SKM-1 treated with dmso at 0.1 percent for 144 hours (cell line): Measurements from ENCODE around the gene PPP1R12A.
"Not testable (repeated sequence)": the region's sequence is repeated elsewhere in the genome, so short reads cannot be mapped to it uniquely, and the experiment has no call there.

Experiments
- DNase-seq: peaks from one replicate; lab custom pipeline; 2025; ENCODE audit not compliant: unreplicated experiment; lab: John Stamatoyannopoulos, UW

The PPP1R12A gene

DNA sequence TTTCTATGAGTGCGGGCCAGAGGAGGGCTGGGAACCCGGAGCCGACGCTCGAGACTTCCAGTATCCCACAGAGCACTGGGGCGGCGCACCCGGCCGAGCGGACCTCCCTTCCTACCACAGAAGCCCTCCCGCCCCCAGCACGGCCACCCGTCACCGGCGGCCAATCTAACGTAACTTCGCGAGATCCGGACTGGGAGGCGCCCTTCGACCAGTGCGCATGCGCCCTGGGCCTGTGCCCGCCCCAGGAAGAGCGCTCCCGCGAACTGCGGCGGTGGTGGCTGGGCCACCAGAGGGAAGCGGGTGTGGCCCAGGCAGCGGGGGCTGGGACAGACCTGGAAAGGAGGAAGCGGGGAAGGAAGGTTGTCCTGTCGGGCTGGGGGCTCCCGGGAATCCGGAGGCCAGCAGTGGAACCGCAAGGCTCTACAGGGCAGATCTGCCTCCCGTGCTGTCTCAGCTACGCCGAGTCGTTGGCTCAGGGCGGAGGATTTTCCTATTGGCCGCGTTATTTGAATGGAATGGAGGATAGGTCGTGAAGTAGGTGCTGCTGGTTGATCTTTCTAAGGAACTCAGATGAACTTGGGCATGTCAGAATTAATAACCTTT lies at the start of gene PPP1R12A:
Gene PPP1R12A (minus strand): TSS at position 77 of the 603 bp plus-strand sequence. CDS start 166 bp downstream, outside the sequence.
- peak; percentile 68 for DNase-seq

DNA sequence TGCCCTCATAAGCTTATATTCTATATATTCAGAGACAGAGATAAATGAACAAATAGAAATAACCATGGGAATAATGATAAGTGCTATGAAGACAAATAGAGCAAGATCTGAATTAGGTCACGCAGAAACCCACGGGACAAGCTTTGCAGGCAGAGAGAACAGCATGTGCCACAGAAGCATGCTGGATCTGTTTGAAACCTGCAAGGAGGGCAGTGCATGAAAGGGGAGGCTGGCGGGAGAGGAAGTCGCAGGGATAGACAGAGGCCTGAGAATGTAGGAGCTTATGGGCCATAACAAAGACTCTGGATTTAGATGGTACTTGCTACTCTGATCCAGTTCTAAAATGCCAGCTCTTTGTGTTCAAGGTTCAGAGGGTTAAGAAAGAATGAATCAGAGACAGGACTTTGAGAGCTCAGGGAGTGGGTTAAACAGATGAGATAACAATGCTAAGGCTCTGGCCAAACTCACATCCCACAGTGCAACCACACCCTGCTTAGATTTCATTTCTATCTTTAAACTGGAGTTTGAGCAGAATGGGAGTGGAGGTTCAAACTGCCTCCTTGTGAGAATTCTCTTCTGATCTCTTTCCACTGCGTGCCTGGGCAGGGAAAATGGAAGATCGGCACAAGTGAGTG lies 49.2 kb upstream of the PPP1R12A start:
- DNase-seq: no peak

DNA sequence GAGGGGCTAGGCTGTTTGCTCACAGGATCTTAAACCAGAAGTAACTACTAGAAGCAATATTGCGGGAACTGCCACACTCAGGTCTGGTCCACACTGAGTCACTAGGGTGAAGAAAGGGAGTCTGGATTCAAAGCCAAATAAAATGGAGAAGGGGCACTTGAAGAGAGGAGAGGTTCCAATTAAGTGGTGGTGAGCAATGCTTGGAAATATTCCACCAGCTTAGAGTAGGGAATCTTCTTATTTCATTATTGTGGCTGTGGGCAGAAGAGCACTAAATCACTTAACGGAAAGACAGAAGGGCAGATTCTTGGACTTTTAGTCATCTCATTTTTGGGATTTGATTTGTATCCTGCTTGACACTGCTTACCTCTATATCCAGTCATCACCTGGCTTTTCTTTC lies 48.6 kb upstream of the PPP1R12A start:
- no peak for DNase-seq

DNA sequence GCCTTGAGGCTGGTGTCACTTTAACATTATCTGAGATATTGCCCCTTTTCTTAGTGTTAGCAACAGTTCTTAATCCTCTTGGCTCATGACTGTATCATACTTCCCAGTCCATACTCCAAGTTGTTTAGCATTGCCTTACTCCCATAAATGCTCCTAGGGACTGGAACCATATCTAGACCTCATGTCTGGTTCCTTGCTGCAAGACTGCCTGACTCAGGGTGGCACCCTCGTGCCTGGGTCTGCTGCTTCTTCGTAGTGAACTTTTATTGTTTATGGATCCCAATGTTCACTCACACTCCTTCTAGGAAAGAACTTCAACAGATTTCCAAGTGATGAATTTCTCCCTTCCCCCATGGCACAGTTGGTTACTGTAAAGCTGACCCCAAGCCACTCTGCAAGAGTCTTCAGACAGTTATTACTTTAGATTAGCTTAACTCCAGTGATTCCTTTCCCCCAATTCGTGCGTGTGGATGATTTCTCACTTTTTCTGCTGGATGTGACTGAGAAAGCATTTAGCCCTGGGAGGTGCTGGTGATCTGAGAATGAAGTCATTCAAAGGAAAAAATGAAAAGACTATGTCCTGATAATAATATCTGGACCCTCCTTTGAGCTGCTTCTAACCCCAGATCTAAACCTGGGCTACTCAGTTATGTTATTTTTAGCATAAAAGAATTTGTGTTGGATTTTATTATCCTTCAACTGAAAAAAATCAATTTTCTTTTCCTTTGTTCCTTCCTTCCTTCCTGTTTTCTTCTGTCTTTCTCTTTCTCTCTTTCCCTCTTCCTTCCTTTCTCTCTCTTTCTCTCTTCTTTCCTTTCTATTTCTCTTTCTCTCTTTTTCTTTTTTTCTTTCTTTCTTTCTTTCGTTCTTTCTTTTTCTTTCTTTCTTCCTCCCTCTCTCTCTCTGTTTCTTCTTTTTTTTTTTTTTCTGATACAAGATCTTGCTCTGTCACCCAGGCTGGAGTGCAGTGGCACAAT lies 47.5 kb upstream of the PPP1R12A start:
- DNase-seq: no peak

DNA sequence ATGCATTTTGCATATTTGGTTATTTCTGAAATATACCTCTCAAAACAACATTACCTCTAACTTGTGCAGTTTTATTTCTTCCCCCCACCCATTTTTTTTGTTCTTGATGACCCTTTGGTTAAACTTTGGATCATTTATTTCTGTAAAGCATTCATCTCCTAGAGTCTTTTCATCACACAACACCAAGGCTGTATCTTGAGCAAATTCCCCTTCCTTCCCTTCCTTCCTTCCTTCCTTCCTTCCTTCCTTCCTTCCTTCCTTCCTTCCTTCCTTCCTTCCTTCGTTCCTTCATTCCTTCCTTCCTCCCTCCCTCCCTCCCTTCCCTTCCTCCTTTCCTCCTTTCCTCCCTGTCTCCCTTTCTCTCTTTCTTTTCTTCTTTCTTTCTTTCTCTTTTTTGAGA lies 43.8 kb upstream of the PPP1R12A start:
- no peak for DNase-seq

DNA sequence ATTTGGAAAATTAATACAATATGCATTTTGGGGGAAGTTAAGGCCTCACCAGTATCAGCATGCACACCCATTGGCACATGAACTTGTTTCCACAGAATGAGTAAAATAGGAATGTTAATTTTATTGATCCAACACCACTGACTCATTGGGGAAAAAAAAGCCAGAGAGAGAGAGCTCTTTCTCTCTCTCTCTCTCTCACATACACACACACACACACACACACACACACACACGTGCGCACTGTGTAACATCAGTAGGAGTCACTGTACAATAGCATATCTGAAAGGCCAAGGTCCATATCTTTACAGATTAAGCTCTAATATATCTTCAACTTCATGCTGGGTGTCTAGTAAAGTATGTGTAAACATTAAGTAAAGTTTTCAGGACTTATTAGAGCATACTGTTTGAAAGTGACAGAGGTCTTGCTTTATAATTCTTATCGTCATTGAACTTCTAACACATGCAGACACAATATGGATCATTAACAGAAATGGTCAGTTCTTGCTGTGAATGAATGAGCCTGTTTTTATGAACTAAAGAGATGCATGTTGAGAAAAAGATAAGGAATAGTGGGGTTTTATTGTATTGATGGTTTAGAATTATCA lies 43.1 kb upstream of the PPP1R12A start:
- DNase-seq: not testable (repeated sequence)

DNA sequence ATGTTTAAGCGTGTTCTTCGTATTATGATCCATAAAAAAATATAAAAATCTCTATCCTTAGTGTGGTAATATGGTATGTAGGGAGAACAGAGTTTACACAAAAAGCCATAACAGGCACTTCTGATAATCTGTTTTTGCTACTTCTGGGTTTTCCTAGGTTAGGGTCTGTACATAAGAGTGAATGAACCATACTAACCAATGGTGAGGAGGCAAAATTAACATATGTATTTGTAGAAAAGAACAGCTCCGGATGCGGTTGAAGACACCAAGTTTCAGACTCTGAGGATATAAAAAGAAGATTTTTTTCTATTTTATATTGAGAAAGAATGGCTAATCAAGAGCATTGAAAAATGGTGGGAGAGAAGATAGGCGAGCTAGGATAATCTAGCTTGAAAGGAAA lies 40.2 kb upstream of the PPP1R12A start:
- DNase-seq: no peak

DNA sequence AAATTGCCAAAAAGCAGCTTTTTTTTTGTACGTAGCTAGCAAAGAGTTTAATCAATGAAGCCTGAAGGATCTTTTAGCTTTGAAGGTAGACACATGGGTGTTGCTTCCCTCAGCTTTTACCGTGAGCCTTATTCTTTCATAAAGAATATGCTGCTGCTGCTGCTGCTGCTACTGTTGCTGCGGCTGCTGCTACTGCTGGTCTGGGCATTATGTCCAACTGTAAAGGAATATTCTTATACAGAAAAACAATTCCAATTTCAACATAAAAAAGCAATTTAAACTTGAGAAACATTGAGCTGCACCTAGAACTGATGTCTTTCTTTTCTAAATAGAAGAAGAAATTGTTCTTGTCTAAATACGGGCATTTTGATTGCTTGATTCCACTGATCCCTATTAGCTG lies 38.9 kb upstream of the PPP1R12A start:
- DNase-seq: no peak

DNA sequence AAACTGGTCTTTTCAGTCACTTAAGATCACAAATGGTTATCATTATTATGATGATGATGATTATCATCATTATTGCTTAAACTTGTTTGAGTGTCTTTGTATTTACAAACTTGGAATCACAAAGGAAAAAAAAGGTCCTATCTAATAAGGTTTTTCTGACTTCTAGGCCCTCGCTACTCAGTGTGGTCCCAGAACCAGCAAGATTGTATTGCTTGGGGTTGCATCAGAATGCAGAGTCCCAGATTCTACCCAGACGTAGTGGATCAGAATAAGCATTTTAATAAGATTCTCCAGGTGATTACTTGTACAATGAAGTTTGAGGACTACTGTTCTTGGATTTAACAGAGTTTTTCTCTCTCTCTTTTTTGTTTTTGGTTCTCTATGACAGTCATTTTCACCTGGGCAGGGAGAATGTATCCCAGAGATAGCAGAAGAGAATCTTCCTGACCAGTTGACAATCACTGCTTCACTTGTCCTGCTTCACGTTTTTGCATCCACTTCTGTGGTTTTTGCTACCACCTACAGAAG lies 29.3 kb upstream of the PPP1R12A start:
- no peak for DNase-seq

DNA sequence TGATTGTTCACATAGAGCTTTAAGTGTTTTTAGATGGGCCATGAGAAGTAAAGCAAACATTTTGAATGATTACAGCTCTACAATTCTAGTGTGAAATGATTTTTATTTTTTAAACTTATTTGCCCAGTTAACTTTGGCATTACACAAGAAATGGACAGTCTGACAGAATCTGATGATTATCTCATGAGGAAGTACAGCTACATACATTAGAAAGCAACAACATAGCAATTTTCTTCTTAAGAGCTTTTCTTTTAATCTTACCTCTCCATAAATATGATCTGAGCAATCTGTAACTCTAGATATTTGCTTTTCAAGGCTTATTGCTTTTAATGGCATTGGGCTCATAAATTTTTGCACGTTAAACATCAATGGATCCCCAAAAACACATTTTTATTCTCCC lies 26.5 kb upstream of the PPP1R12A start:
- DNase-seq: peak; percentile 9

DNA sequence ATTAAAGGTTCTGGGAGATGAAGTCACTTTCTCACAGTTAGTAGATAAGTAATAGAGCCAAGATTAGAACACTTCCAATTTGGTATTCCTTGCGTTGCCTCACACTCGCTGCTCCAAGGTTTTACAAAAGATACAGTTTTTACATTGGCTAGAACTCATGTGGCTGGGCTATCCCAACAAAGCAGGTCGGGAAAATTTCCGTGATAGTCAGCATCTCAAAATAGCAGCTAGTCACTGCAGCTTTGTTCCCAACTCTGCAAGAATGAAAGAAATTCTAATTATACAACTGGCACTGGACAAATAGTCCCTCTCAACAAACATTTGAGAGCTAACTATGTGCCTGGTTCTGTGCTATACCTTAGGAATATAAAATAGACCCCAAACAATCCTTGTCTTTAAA lies 24.6 kb upstream of the PPP1R12A start:
- no peak for DNase-seq

DNA sequence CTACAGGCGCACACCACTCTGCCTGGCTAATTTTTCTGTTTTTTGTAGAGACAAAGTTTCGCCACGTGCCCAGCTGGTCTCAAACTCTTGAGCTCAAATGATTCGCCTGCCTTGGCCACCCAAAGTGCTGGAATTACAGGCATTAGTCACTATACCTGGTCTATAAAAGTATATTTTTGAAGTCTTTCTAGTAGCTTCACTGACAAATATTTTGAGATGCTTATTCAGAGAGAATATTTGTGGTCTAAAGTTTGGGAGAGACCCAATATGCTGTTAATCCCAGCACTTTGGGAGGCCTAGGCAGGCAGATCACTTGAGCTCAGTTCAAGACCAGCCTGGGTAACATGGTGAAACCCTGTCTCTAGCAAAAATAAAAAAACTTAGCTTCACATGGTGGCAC lies 22.0 kb upstream of the PPP1R12A start:
- no peak for DNase-seq

DNA sequence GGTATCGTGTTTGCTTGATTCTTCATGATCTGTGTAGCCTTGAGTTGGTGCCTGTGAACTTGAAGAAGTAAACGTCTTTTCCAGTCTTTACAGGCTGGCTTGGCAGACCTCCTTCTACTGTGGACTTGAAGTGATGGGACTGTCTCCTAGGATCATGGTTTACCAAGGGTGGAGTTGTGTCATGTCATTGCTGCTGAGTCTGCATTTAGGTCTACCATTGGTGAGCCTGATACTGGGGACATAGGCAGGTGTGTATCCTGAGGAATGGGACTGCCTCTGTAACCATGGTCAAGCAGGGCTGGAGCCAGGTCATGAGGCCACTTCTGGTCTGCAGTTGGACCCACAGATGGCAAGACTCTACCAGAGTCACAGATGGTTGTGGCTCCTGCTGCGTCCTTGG lies 20.7 kb upstream of the PPP1R12A start:
- no peak for DNase-seq

DNA sequence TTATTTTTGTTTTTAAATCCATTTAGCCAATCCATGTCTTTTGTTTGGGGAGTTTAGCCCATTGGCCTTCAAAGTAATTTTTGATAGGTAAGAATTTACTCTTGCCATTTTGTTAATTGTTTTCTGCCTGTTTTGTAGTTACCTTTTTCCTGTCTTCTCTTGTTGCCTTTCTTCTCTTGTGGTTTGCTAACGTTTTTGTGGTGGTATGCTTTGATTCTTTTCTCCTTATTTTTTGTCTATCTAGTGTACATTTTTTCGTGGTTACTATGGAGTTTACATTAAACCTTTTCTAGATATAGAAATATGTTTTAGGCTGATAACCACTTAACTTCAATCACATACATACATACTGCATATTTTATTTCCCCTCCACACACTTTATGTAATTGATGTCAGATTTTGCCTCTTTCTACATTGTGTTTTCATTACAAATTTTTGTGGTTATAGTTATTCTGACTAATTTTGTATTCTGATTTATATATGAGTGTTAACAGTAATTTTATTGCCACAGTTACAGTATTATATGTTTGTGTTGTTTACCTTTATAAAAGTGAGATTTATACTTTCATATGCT lies 19.2 kb upstream of the PPP1R12A start:
- DNase-seq: no peak

DNA sequence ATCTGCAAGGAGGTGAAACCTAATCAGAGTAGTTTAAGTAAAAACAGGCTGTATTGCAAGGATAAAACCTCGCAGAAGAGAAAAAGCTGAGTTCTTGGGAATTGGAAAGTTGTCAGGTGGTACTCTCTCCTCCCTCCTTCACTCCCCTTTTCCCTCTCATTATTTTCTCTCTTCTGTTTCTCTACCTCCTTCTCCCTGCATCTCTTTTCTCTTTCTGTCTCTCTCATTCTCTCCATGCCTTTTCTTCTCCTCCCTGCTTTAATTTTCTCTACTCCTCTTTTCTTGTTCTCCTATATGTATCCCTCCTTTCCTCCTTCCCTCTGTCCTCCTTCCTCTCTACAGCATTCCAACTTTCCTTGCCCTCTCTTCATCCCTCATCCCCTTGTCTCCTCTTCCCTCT lies 14.2 kb upstream of the PPP1R12A start:
- DNase-seq: no peak

DNA sequence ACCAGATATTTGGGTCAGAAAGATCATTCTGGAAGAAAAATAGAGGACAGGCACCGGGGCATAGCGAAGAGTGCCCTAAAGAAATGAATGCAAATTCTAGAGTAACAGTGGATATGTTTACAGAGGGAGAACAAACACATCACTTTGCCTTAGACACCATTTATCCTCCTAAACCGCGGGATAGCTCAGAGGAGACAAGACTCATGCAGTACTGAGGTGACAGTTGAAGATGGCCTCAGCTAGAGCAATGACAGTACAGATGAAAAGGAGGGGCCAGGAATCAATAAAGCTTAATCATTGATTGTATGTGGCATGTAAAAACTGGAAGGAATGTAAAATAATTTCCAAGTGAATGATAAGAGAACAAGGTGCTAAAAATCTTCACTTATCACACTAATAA lies 10.5 kb upstream of the PPP1R12A start:
- DNase-seq: no peak

DNA sequence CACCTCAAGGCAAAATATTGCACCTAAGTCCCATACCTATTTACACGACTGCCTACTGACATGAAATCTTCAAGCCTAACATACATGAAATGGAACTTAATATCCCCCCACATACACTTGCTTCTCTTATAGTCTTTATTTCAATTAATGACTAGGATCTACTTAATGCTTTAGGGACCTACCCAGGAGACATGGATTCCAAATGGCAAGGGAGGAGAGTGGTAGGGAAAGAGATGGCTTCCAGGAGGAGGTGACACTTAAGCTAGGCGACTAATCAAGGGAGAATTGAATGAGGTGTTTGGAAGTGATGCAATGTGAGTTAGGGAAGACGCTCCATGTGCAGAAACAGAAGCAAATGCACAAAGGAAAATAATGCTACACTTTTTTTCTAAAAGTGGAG lies 9.7 kb upstream of the PPP1R12A start:
- DNase-seq: no peak

DNA sequence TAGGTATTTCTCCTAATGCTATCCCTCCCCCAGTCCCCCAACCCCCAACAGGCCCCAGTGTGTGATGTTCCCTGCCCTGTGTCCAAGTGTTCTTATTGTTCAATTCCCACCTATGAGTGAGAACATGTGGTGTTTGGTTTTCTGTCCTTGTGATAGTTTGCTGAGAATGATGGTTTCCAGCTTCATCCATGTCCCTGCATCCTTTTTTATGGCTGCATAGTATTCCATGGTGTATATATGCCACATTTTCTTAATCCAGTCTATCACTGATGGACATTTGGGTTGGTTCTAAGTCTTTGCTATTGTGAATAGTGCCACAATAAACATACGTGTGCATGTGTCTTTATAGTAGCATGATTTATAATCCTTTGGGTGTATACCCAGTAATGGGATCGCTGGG lies 7.9 kb upstream of the PPP1R12A start:
- not testable (repeated sequence) for DNase-seq

DNA sequence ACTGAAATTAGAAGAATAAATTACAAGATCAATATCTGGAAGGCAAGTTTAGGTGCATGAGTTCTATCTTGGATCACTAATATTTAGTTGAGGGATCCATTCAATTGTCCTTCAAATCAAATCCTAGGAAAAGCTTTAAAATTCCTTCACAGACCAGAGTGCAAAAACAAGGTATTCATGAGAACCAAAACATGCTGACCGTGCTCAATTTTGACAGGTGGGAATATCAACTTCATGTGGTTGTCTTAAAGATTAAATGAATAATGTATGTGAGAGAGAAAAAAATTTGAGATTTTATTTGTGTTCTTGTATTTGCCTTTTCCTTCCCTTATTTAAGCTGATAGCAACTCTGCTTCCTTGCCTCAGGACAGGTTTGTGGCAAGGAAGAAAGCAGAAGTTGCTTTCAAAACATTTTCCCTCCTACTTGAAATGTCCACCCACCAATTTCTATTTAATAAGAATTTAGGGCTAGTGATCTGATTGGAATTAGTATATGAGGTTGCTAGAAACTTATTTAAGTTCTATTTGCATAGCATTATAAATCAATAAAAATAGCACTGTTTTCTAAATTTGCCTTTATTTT lies 4.9 kb upstream of the PPP1R12A start:
- no peak for DNase-seq

DNA sequence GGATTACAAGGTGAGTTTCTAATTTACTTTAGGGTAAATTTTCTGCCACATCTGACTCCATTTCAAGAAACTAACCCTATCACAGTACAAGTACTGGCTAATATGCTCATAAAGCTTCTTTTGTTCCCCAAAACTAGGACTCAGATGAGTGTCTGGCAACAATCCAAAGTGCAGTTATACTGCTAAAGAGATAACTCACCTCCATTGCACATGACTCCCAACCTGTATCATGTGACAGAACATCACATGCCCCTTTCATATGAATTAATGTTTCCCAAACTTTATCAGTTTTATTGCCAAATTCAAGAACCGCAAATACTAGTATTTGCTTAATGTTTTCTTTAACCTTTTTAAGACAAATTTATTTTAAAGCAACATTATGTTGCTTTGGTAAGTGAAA lies 3.9 kb upstream of the PPP1R12A start:
- DNase-seq: no peak

DNA sequence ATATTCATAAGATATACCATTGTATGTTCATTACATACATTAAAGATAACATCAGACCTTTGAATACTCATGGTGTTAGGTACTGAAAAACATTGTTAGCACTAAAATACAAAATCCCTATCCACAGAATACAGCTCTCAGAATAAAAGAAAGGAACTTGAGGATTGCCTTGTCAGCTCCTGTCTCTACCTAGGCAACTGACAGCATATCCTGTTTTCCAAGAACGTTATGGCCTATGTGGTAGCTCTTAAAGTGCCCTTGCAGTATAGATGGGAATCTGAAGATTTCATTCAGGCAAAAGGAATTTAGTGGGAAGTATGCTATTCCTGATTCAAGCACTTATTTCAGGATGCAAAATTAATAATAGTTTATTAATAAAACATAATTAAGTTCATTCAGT lies 1.8 kb upstream of the PPP1R12A start:
- DNase-seq: no peak
